Tibial nerve (tissue), 4 donors: ENCODE data around the gene GOLGA6D. TPM values are rescaled to one million over a fixed set of nuclear protein-coding genes. Genes with fewer than 3 reads are reported as not detected.
"Not testable (repeated sequence)": the region's sequence is repeated elsewhere in the genome, so short reads cannot be mapped to it uniquely, and the experiment has no call there.

Experiments used
- DNase-seq, 2 donors: peaks; one replicate each; pipeline ENCODE4 v3.0.0-alpha.2; 2019; ENCODE audit warnings: low spot score in 2 of 2
- H3K27ac ChIP-seq, 4 donors: fragments of 200-600 bp; sonication (generic) in 3 of 4; one replicate each; pipeline ENCODE4 v1.5.1; 2017 to 2019; ENCODE audit warnings: mild to moderate bottlenecking in 1 of 4
- H3K27me3 ChIP-seq, 2 donors: fragments of 200-600 bp; sonication (generic) in 1 of 2; one replicate each; pipeline versions ENCODE4 v1.5.1 to v1.6.0; 2017 to 2019
- H3K36me3 ChIP-seq, 3 donors: fragments of 200-600 bp; sonication (generic); one replicate each; pipeline ENCODE4 v1.5.1; 2018 to 2019
- H3K4me1 ChIP-seq, 4 donors: fragments of 200-600 bp; sonication (generic) in 3 of 4; one replicate each; pipeline ENCODE4 v1.5.1; 2017 to 2019
- H3K4me3 ChIP-seq, 4 donors: fragments of 200-600 bp; sonication (generic) in 3 of 4; one replicate each; pipeline ENCODE4 v1.5.1; 2017 to 2019; ENCODE audit warnings: mild to moderate bottlenecking in 1 of 4, moderate library complexity in 1 of 4
- H3K9me3 ChIP-seq, 4 donors: fragments of 200-600 bp; sonication (generic) in 3 of 4; one replicate each; pipeline ENCODE4 v1.5.1; 2017 to 2019
- CTCF ChIP-seq, 5 experiments: fragments of 200-600 bp in 3 of 5; fragments of 450-650 bp in 2 of 5; sonication (generic) in 3 of 5; IDR thresholded peaks; one replicate each; pipeline ENCODE4 v1.5.1; 2016 to 2019; ENCODE audit warnings: antibody characterized with exemption in 5 of 5, mild to moderate bottlenecking in 3 of 5, moderate library complexity in 2 of 5
- EP300 ChIP-seq, 2 donors: sonication (generic); formaldehyde crosslinking; IDR thresholded peaks; one replicate each; pipeline ENCODE4 v1.6.1; 2017; ENCODE audit warnings: antibody characterized with exemption in 2 of 2, mild to moderate bottlenecking in 1 of 2
- POLR2A ChIP-seq, 2 donors: fragments of 450-650 bp; IDR thresholded peaks; one replicate each; pipeline ENCODE4 v1.6.1; 2017; ENCODE audit warnings: antibody characterized with exemption in 2 of 2, mild to moderate bottlenecking in 2 of 2, moderate library complexity in 2 of 2
- WGBS, 2 donors: methylation state at CpG; one replicate each; pipeline ENCODE4 v1.1.5; 2018; 5-methylcytosine and 5-hydroxymethylcytosine counted together
- small RNA-seq: library from RNA; depleted of rRNA; stranded (forward); fragments of <200 nt; gene quantifications from one replicate; pipeline ENCODE3, GENCODE V24; 2016
- total RNA-seq, 4 donors: library from RNA; depleted of rRNA; stranded (reverse); fragments of >200 nt; gene quantifications; one replicate each; pipeline ENCODE4 v1.1.0, GENCODE V29; 2016

Gene GOLGA6D
- total RNA-seq, 4 donors from 2014 or later: not detected

- TF ChIP-seq POLR2A (IDR thresholded peaks at IDR 0.05): no peak
- TF ChIP-seq CTCF (IDR thresholded peaks at IDR 0.05): no peak
- TF ChIP-seq EP300 (IDR thresholded peaks at IDR 0.05): no peak
- 86 to 87% methylated on average over 6 of the region's 6 CpGs for WGBS, 2 donors
- Histone ChIP-seq H3K4me1 (peaks cover 0 to 23% (median 4%) of the 10 kb centered on the region in 4 donors), H3K27me3 (no peaks in the 10 kb centered on the region), H3K27ac (no peak overlapping the region), H3K4me3 (no peak overlapping the region), H3K36me3 (peaks cover 0 to 36% (median 0%) of the 10 kb centered on the region in 3 donors), H3K9me3 (no peaks in the 10 kb centered on the region)
- DNase-seq: no peak
These were observed 59.6 kb downstream of the GOLGA6D start for GRCh38 chr15:75342221-75342620.

GRCh38 chr15:75343953-75344352 is 61.3 kb downstream of the GOLGA6D start:
- H3K27me3 ChIP-seq, H3K4me3 ChIP-seq, H3K9me3 ChIP-seq, DNase-seq, H3K27ac ChIP-seq: not testable (repeated sequence)
- H3K4me1 ChIP-seq: peaks cover 0 to 26% (median 9%) of the 10 kb centered on the region in 4 donors
- H3K36me3 ChIP-seq: peaks cover 0 to 29% (median 0%) of the 10 kb centered on the region in 3 donors
- 31 to 33% methylated on average over 8 of the region's 8 CpGs for WGBS, 2 donors

Small RNAs within 50 kb of the gene (small RNA-seq; reads per million reads assigned to genes)
- gene AC068338.1 (not detected), gene RN7SL327P (not detected), gene RN7SL489P (not detected)

Other genes starting within 250 kb of the GOLGA6D start
- gene C15orf39, start 81.0 kb upstream of the GOLGA6D start, total RNA-seq: 10 to 100 TPM; 13.8 to 20.1 (median 17.2) TPM
- 1 to 10 TPM in 1 of 4 donors, under 1 TPM in 1, not detected in 2; 0.63 to 1.5 TPM for gene GOLGA6C, start 24.5 kb upstream of the GOLGA6D start, total RNA-seq
- 10 to 100 TPM; 57.1 to 88.5 (median 66.2) TPM for gene COMMD4, start 53.2 kb downstream of the GOLGA6D start, total RNA-seq
- gene NEIL1, start 64.2 kb downstream of the GOLGA6D start, total RNA-seq: 100 to 1,000 TPM in 1 of 4 donors, 10 to 100 TPM in 3; 45.8 to 101 (median 53.6) TPM
- 100 to 1,000 TPM; 319 to 781 (median 366) TPM for gene MAN2C1, start 85.8 kb downstream of the GOLGA6D start, total RNA-seq
- 10 to 100 TPM; 40.2 to 59.4 (median 43.1) TPM for gene SIN3A, start 168.9 kb downstream of the GOLGA6D start, total RNA-seq